Measurements from ENCODE around the gene FLG2. TPM values are rescaled to one million over a fixed set of nuclear protein-coding genes. Genes with fewer than 3 reads are reported as not detected.

FLG2 gene
- total and polyA plus RNA-seq, 2 of the 4 experiments (the other 2 are of a cell fraction), result 0.02 TPM; not detected in 1

- Histone ChIP-seq H3K79me1 (ENCODE audit: low read depth in 1 of 2, low read length in 2 of 2) (no peaks in the 10 kb centered on the region), H3K9me3 (ENCODE audit: control insufficient read depth, insufficient read depth, low read length) (no peaks in the 10 kb centered on the region), H4K8ac (ENCODE audit: low read depth in 2 of 2, low read length in 2 of 2) (no peak overlapping the region), H3K23ac (ENCODE audit: low read depth, low read length) (no peak overlapping the region), H3K9me1 (ENCODE audit: insufficient read depth, low read length) (no peaks in the 10 kb centered on the region), H3K14ac (replicated peaks; ENCODE audit: low read depth, low read length) (no peak overlapping the region), H2AK9ac (replicated peaks; ENCODE audit: low read depth, low read length, poor library complexity) (no peak overlapping the region), H3K4me1 (ENCODE audit: control insufficient read depth, insufficient read depth, low read length) (no peaks in the 10 kb centered on the region), H2BK120ac (ENCODE audit: low read depth, low read length) (no peak overlapping the region), H3K4me3 (ENCODE audit: insufficient read depth, low read depth, low read length) (no peak overlapping the region), H2BK5ac (ENCODE audit: low read depth, low read length, poor library complexity, severe bottlenecking) (no peak overlapping the region), H3K27ac (ENCODE audit: insufficient read depth, low read length) (no peak overlapping the region), H3K56ac (ENCODE audit: extremely low read depth, insufficient read depth, low read length) (no peak overlapping the region), H3K36me3 (ENCODE audit: control insufficient read depth, insufficient read depth, low read length) (no peaks in the 10 kb centered on the region), H3K4me2 (ENCODE audit: low read depth, low read length) (no peak overlapping the region), H3K27me3 (ENCODE audit: control insufficient read depth, insufficient read depth, low read length) (no peaks in the 10 kb centered on the region), H3K9ac (ENCODE audit: low read depth, low read length) (no peak overlapping the region), H2BK20ac (ENCODE audit: low read depth, low read length) (no peak overlapping the region), H4K91ac (ENCODE audit: insufficient read depth, low read depth, low read length) (no peak overlapping the region), H3K18ac (ENCODE audit: low read depth, low read length) (no peak overlapping the region), H4K20me1 (ENCODE audit: insufficient read depth, low read length) (no peaks in the 10 kb centered on the region), H2AFZ (replicated peaks; ENCODE audit: low read length, poor library complexity) (no peak overlapping the region), H3K4ac (ENCODE audit: low read depth, low read length) (no peak overlapping the region), H2BK15ac (ENCODE audit: low read depth, low read length) (no peak overlapping the region), H4K5ac (ENCODE audit: low read depth, low read length) (no peak overlapping the region), H2AK5ac (ENCODE audit: low read depth, low read length) (no peak overlapping the region)
- intact Hi-C loops (cut with micrococcal nuclease), result no loop called here
- ATAC-seq (ENCODE audit: low read depth), result no peak
- CTCF ChIA-PET, result no interaction called here
- in situ Hi-C loops (cut with MboI; ENCODE audit: low sequenced_read_pairs), result no loop called here
- BruUV-seq (replicated peaks), result no TSS peak
- no peak for DNase-seq
- no peak for TF ChIP-seq FOS (IDR thresholded peaks at IDR 0.05; ENCODE audit: low read depth, low read length)
- peak; percentile 87 for TF ChIP-seq CEBPB (IDR thresholded peaks at IDR 0.05; ENCODE audit: low read depth, low read length)
- no peak for TF ChIP-seq CTCF (conservative IDR thresholded peaks at IDR 0.05; ENCODE audit: low read depth, low read length)
- no peak for TF ChIP-seq CHD1 (IDR thresholded peaks at IDR 0.05; ENCODE audit: low read depth, low read length)
- TF ChIP-seq MAZ (IDR thresholded peaks at IDR 0.05; ENCODE audit: borderline replicate concordance, low read depth, low read length), result no peak
- no peak for TF ChIP-seq MXI1 (IDR thresholded peaks at IDR 0.05; ENCODE audit: borderline replicate concordance, low read depth, low read length)
- no CpG with 5 or more reads among the region's 4 CpGs for WGBS, 2 experiments (ENCODE audit: extremely low coverage in 2 of 2, insufficient read length in 1 of 2)
- POLR2A ChIA-PET (ENCODE audit: unreplicated experiment), result no interaction called here
- dilution Hi-C loops (cut with HindIII; ENCODE audit: low sequenced_read_pairs, unreplicated experiment), result no loop called here
These were observed 29.1 kb upstream of the FLG2 start for GRCh38 chr1:152388889-152389288.
